GM12878 (cell line): ENCODE measurements around the gene SYT3. TPM values are rescaled to one million over a fixed set of nuclear protein-coding genes. Genes with fewer than 3 reads are reported as not detected.

Experiments
- ATAC-seq: fragments of 200-7000 bp; cut with Tn5 transposase; 3 replicates; pipeline ENCODE4 v1.9.1; 2020; ENCODE audit warnings: mild to moderate bottlenecking, moderate library complexity
- BruUV-seq: library from RNA; stranded (reverse); fragments of 400-500 nt; replicated peaks from 2 replicates; lab custom pipeline; 2021; lab: Mats Ljungman, UMichigan
- CTCF ChIA-PET: fragments of 300-600 bp; sonication (Branson Sonifier 250); formaldehyde crosslinking; extraction: SDS; loops from one replicate; lab custom pipeline; 2021; ENCODE audit warnings: inconsistent platforms; lab: Yijun Ruan, JAX
- POLR2A ChIA-PET: fragments of 350-600 bp; formaldehyde crosslinking; extraction: SDS; loops from one replicate; lab custom pipeline; 2021; ENCODE audit warnings: inconsistent platforms; lab: Charles Lee
- RAD21 ChIA-PET: fragments of 300-600 bp; sonication (Branson Sonifier 250); formaldehyde crosslinking; loops from one replicate; lab custom pipeline; 2023; ENCODE audit warnings: antibody characterized with exemption; ENCODE audit not compliant: unreplicated experiment; lab: Charles Lee
- SMC1A ChIA-PET: fragments of 300-600 bp; sonication (Branson Sonifier 250); formaldehyde crosslinking; loops from one replicate; lab custom pipeline; 2023; ENCODE audit not compliant: unreplicated experiment, uncharacterized antibody; lab: Charles Lee
- DNase-seq: peaks from one replicate; pipeline ENCODE4 v3.0.0-alpha.2; 2011; ENCODE audit warnings: low read depth, low spot score
- FAIRE-seq: peaks from 3 replicates; lab custom pipeline; 2011; peaks lifted over from hg19 to GRCh38; lab: Jason Lieb, UNC
- H2AFZ ChIP-seq: 2 replicates; pipeline ENCODE4 v1.6.0; 2011; ENCODE audit warnings: low read depth, low read length, control low read depth; ENCODE audit not compliant: control insufficient read depth
- H3K27ac ChIP-seq: 2 replicates; pipeline ENCODE4 v1.5.1; 2011; ENCODE audit warnings: control low read depth; ENCODE audit not compliant: control insufficient read depth, insufficient read depth
- H3K27me3 ChIP-seq, 2 experiments: replicated peaks in 1 of 2; 2 replicates each; pipeline versions ENCODE4 v1.6.0 to v1.6.1; 2011; ENCODE audit warnings: low read length in 1 of 2; ENCODE audit not compliant: control insufficient read depth in 2 of 2, insufficient read depth in 2 of 2
- H3K36me3 ChIP-seq, 2 experiments: 2 replicates each; pipeline ENCODE4 v1.5.1; 2011; ENCODE audit warnings: low read length in 1 of 2; ENCODE audit not compliant: control insufficient read depth in 2 of 2, insufficient read depth in 2 of 2
- H3K4me1 ChIP-seq: 2 replicates; pipeline ENCODE4 v1.6.1; 2011; ENCODE audit warnings: mild to moderate bottlenecking, low read length, moderate library complexity, mixed read lengths; ENCODE audit not compliant: control insufficient read depth, insufficient read depth
- H3K4me2 ChIP-seq: 2 replicates; pipeline ENCODE4 v1.6.0; 2011; ENCODE audit warnings: control low read depth; ENCODE audit not compliant: control insufficient read depth, insufficient read depth
- H3K4me3 ChIP-seq: fragments of 200-600 bp; sonication (generic); 2 replicates; pipeline ENCODE4 v1.5.1; 2016
- H3K79me2 ChIP-seq: 2 replicates; pipeline ENCODE4 v1.6.0; 2011; ENCODE audit warnings: low read length; ENCODE audit not compliant: control insufficient read depth, insufficient read depth
- H3K9ac ChIP-seq: 2 replicates; pipeline ENCODE4 v1.8.0; 2011; ENCODE audit warnings: low read length, control low read depth, mixed read lengths; ENCODE audit not compliant: control insufficient read depth, insufficient read depth
- H3K9me3 ChIP-seq: replicated peaks from 3 replicates; pipeline ENCODE4 v1.5.1; 2011; ENCODE audit warnings: mild to moderate bottlenecking, low read length; ENCODE audit not compliant: control insufficient read depth, insufficient read depth
- H4K20me1 ChIP-seq: 2 replicates; pipeline ENCODE4 v1.6.0; 2011; ENCODE audit not compliant: control insufficient read depth, insufficient read depth
- BRCA1 ChIP-seq: IDR thresholded peaks from 2 replicates; pipeline ENCODE4 v1.6.1; 2011; ENCODE audit warnings: low read depth, low read length, improper control_type of control experiment
- FOS ChIP-seq: IDR thresholded peaks from 3 replicates; pipeline ENCODE4 v1.6.1; 2011; ENCODE audit warnings: borderline replicate concordance; ENCODE audit not compliant: insufficient read length; ENCODE audit errors: extremely low read depth
- FOXK2 ChIP-seq: fragments of 450-650 bp; IDR thresholded peaks from 2 replicates; pipeline ENCODE4 v1.6.1; 2017; ENCODE audit warnings: mild to moderate bottlenecking, moderate library complexity
- FOXM1 ChIP-seq: IDR thresholded peaks from 2 replicates; pipeline ENCODE4 v1.6.1; 2012; ENCODE audit warnings: low read depth, mild to moderate bottlenecking, inconsistent platforms, low read length, moderate library complexity
- HCFC1 ChIP-seq: fragments of 150-350 bp; IDR thresholded peaks from 2 replicates; pipeline ENCODE4 v1.6.1; 2014; ENCODE audit warnings: low read length
- HDAC2 ChIP-seq: fragments of 200-600 bp; sonication (generic); IDR thresholded peaks from 2 replicates; pipeline ENCODE4 v1.6.1; 2017
- HDAC6 ChIP-seq: fragments of 200-600 bp; sonication (generic); IDR thresholded peaks from one replicate; pipeline ENCODE4 v1.8.0; 2017; ENCODE audit warnings: antibody characterized with exemption; ENCODE audit not compliant: unreplicated experiment
- HDGF ChIP-seq: fragments of 450-650 bp; IDR thresholded peaks from 2 replicates; pipeline ENCODE4 v1.6.1; 2016; ENCODE audit warnings: antibody characterized with exemption
- KDM1A ChIP-seq: fragments of 200-600 bp; sonication (generic); IDR thresholded peaks from 2 replicates; pipeline ENCODE4 v1.6.1; 2016; ENCODE audit warnings: borderline replicate concordance
- NFXL1 ChIP-seq: fragments of 450-650 bp; IDR thresholded peaks from 2 replicates; pipeline ENCODE4 v1.6.1; 2017; ENCODE audit warnings: antibody characterized with exemption, mild to moderate bottlenecking, borderline replicate concordance
- POLR2A ChIP-seq: IDR thresholded peaks from 2 replicates; pipeline ENCODE4 v1.6.1; 2011; ENCODE audit warnings: low read depth, mild to moderate bottlenecking, low read length
- POU2F2 ChIP-seq: IDR thresholded peaks from 3 replicates; pipeline ENCODE4 v1.6.1; 2011; ENCODE audit warnings: low read depth, mild to moderate bottlenecking, low read length, borderline replicate concordance
- SMAD5 ChIP-seq: IDR thresholded peaks from 2 replicates; pipeline ENCODE4 v1.6.1; 2016; ENCODE audit warnings: antibody characterized with exemption, low read depth
- YBX1 ChIP-seq: fragments of 450-650 bp; IDR thresholded peaks from 2 replicates; pipeline ENCODE4 v1.6.1; 2016; ENCODE audit warnings: antibody characterized with exemption
- ZNF24 ChIP-seq: fragments of 450-650 bp; IDR thresholded peaks from 2 replicates; pipeline ENCODE4 v1.6.1; 2017; ENCODE audit warnings: antibody characterized with exemption, mild to moderate bottlenecking
- WGBS: methylation state at CpG from one replicate; pipeline ENCODE4 v1.1.6; 2016; ENCODE audit warnings: low lambda C conversion rate; ENCODE audit not compliant: insufficient replicate concordance, insufficient coverage; ENCODE audit errors: missing lambda C conversion rate; 5-methylcytosine and 5-hydroxymethylcytosine counted together
- in situ Hi-C: fragments of 300-500 bp; cut with MboI; formaldehyde crosslinking; loops from 9 replicates; pipeline ENCODE4 v1.14.3; 2018; ENCODE audit warnings: mixed read lengths
- intact Hi-C: fragments of 100-400 bp; cut with micrococcal nuclease; formaldehyde crosslinking; loops from one replicate; pipeline ENCODE4 v1.14.2; 2022; ENCODE audit not compliant: unreplicated experiment
- polyA plus RNA-seq, 11 experiments: library from polyadenylated mRNA; depleted of rRNA in 4 of 11; unstranded in 6 of 11; stranded (reverse) in 5 of 11; fragments of >200 nt; fragmentation: Nextera tagmentation in 4 of 11; fragmentation: Illumina TruSeq in 1 of 11; extraction: Ambion mirVana in 4 of 11; extraction: Trizol in 1 of 11; gene quantifications; 1 replicate in 1 of 11; 2 replicates in 10 of 11; pipeline versions ENCODE4 v1.2.1 to v1.2.3, GENCODE V29; 2011 to 2016; ENCODE audit warnings: inconsistent platforms in 2 of 11, missing spikeins in 2 of 11, low read depth in 1 of 11
- total RNA-seq, 4 experiments: library from RNA; depleted of rRNA in 3 of 4; stranded (reverse); fragments of >200 nt in 3 of 4; fragmentation: Illumina TruSeq in 1 of 4; extraction: Trizol in 1 of 4; gene quantifications; 2 replicates each; pipeline versions ENCODE4 v1.2.1 to v1.2.3, GENCODE V29; 2013 to 2021
- TF ChIP-seq, protein P1 (sequence below): IDR thresholded peaks from 2 replicates; pipeline ENCODE4 v1.6.1; 2011; ENCODE audit warnings: borderline replicate concordance, low read depth, mild to moderate bottlenecking, moderate library complexity, mixed read lengths, low read length; ENCODE audit not compliant: insufficient read depth; ENCODE audit errors: extremely low read length

SYT3 gene
- total and polyA plus RNA-seq, 10 of the 15 experiments (the other 5 are each of a cell fraction or from before 2014, with no cell fraction given) = 0.05 to 0.18 TPM; not detected in 8

DNA sequence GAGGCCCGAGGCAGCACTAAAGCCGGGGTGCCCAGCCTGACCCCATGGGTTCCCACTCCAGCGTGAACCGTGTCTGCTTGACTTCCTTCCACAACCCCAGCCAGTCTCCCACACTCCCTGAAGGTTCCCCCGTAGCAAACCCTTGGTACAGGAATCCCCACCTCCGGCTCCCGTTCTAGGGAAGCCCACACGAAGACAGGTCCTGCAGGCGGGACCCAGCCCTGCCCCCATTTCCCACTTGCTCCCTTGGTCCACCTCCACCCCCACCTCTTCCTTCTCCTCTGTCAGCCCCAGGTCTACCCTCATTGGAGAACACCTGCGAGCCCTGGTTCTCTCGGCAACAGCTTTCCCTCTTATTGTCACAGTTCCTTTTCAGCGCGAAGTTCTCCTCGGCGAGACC is 33.4 kb upstream of the SYT3 start:
- DNase-seq (no peak), ATAC-seq (no peak), FAIRE-seq (no peak)
- Histone ChIP-seq H4K20me1 (no peaks in the 10 kb centered on the region), H3K4me3 (no peak overlapping the region), H3K9ac (no peak overlapping the region), H3K36me3 (no peaks in the 10 kb centered on the region), H3K4me2 (no peak overlapping the region), H3K79me2 (no peaks in the 10 kb centered on the region), H3K9me3 (no peaks in the 10 kb centered on the region), H2AFZ (no peak overlapping the region), H3K27ac (no peak overlapping the region), H3K4me1 (no peaks in the 10 kb centered on the region), H3K27me3 (peaks cover 4 to 6% of the 10 kb centered on the region in 2 experiments)
- no TSS peak for BruUV-seq
- POLR2A ChIA-PET = no interaction called here
- WGBS = 15% methylated on average over 15 of the region's 15 CpGs
- in situ Hi-C loops (no loop called here), intact Hi-C loops (no loop called here)
- RAD21 ChIA-PET = no interaction called here
- TF ChIP-seq YBX1 (no peak), NFXL1 (no peak), HDAC2 (no peak), FOXM1 (no peak), POU2F2 (no peak), HDGF (no peak), HDAC6 (no peak), SMAD5 (no peak), FOXK2 (no peak), HCFC1 (no peak), BRCA1 (no peak), ZNF24 (no peak), FOS (no peak), KDM1A (no peak), POLR2A (no peak)
- TF ChIP-seq, protein P1, sequence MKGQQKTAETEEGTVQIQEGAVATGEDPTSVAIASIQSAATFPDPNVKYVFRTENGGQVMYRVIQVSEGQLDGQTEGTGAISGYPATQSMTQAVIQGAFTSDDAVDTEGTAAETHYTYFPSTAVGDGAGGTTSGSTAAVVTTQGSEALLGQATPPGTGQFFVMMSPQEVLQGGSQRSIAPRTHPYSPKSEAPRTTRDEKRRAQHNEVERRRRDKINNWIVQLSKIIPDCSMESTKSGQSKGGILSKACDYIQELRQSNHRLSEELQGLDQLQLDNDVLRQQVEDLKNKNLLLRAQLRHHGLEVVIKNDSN = no peak
- SMC1A ChIA-PET = no interaction called here
- CTCF ChIA-PET = no interaction called here
